Stimulated activated CD4-positive, alpha-beta T cell treated with anti-CD3 and anti-CD28 coated beads, TNF-alpha, amount 100 ng/mL, for 24 hours (primary cell): ENCODE measurements around the gene SRGAP3.
"Not testable (repeated sequence)": the region's sequence is repeated elsewhere in the genome, so short reads cannot be mapped to it uniquely, and the experiment has no call there.

ENCODE experiments used
- DNase-seq, 3 experiments: peaks; one replicate each; pipeline ENCODE4 v3.0.0-alpha.2; 2020; ENCODE audit warnings: low read depth in 3 of 3

Gene SRGAP3

DNA sequence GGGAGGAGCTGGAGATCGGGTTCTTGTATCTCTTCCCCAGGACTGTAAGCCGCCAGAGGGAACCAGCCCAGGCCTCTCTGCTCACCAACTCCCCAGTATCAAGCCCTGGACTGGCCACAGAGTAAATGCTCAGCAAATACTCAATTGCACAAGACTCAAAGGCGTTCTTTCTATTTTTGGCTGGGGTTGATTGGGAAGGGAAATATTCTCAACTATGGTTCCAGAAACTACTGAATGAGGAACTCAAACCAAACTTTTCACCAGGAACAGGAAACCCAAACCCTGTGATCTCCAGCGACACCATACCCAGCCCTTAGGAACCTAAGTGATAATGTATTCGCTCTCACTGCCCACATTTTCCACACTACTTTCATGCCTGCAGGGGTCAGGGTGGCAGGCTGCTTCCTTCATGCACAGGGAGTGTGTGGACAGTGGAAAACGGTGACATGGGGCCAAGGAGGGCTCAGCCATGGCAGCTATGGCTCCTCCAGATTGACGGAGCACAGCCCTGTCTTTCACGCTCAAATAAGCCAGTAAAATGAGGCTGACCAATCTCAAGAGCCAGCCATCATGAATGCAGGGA, 161.5 kb downstream of the SRGAP3 start:
- DNase-seq: no peak

DNA sequence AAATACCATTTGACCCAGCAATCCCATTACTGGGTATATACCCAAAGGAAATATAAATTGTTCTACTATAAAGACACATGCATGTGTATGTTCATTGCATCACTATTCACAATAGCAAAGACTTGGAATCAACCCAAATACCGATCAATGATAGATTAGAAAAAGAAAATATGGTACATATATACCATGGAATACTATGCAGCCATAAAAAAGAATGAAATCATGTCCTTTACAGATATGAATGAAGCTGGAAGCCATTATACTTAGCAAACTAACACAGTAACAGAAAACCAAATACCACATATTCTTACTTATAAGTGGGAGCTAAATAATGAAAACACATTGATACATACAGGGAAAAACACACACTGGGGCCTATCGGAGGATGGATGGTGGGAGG, 164.0 kb downstream of the SRGAP3 start:
- DNase-seq: not testable (repeated sequence)

DNA sequence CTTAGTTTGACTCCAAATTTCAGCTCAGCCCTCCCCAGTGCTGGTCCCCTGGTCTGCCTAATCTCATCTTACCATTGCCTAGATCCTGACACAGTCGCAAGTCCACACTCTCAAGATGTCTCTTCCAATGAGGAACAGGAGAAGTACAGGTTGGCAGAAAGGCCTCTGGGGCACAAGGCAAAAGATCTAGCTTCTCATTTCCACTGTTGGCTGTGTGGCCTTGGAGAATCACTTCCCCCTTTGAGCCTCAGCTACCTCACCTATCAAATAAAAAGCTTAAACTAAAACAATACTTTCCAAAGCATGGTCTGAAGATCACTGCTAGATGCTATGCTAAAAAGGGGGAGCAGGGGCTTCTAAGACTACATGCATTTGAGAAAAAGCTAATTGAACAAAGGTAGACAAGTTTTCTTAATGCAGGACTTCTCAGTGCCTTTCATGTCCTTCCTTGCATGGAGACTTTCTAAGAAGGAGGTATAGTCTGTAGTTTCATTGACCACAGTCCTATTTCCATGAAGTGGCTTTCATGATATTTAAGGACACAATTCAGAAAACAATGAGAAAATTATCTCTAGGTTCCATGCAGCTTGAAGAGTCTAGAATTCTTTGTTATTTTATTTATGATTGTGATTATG, 168.1 kb downstream of the SRGAP3 start:
- DNase-seq: no peak

DNA sequence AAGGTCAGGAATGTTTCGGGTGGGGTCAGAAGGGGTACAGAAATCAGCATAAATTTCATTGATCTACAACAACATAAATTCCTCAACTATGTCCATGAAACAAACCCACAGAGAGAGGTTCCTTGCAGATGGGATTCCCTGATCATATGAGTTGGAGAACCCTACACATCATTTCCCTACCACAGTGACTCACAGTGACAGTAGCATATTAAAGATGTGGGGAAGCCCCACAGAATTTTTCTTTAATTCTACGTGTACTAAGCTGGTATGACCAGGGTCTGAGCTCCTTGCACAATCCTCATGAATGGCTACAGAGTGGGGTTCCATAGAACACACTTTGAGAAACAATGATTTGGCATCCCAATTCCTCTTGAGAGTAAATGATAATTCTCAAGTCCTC, 169.3 kb downstream of the SRGAP3 start:
- DNase-seq: no peak

DNA sequence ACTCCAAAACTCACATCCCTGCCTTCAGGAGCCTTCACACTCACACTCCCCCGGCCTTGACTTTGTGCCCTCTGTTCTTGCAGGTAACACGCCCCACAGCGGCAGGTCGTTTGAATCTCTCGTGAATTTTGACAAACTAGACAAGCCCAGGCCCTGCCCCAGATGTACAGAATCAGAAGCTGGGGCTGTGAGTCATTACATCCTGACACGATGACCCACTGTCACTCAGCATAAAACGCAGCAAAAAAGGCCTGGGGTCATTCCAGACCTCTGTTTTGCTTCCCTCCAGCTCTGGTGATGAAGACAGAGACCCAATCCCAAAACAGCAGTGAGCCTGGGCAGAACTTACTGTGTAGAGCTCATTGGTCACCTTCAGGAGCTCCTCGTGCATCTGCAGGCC, 169.8 kb downstream of the SRGAP3 start:
- DNase-seq: no peak

DNA sequence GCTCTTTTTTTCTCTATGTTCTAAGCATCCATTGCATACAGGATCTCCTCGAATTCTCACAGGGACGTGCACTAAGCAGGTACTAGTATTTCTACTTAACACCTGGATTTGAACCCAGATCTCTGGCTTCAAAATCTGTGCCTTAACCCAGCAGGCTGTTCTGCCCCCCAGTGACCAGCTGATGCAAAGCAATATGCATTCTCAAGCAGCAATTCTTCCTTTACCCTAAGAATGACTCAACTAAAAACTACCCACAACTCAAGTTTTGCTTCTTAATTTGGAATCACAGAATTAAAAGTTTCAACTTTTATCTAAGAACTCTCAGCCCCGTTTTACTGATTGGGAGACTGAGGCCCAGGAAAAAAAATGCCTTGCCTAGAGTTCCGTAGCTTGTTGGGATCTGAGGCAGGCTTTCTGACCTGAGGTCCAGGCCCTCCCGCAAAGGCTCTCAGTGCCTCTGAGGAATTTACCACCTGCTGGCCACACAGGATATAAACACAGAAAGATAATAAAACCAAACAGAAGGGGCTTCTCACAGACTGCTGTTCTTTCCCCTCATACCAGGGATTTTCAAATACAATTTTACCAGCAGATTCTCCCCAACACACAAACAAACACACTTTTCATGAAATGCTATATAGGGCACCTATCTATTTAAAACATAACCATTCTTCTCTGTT, 170.7 kb downstream of the SRGAP3 start:
- no peak for DNase-seq

DNA sequence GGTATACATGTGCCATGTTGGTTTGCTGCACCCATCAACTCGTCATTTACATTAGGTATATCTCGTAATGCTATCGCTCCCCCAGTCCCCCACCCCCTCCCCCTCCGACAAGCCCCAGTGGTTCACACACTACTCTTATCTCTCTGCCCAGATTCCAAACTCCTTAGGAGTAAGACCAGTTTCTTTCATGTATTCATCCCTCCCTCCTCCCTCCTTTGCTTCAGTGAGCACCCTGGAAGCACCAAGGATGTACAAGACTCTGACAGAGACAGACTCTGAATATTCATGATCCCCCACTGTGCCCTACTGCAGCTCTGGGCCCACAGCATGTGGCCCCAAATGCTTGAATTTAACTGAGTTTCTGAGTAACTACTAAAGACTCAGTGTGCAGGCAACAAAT, 172.4 kb downstream of the SRGAP3 start:
- DNase-seq: no peak

DNA sequence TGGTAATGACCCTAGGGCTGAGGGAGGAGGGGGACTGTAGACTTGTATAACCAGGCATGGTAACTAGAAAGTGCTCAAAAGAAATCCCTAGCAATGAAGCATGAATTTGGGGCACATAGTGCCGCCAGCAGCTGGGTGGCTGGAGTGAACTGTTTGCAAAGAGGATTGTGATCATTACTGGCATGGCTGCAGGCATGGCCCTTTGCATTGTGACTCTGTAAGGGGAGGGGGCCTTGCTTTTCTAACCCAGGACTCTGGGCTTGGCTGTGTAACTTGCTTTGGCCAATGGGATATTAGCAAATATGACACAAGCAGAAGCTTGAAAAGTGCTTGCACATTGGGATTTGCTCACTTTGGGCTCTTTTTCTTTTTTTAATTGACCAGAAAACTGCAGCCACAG, 173.7 kb downstream of the SRGAP3 start:
- DNase-seq: no peak

DNA sequence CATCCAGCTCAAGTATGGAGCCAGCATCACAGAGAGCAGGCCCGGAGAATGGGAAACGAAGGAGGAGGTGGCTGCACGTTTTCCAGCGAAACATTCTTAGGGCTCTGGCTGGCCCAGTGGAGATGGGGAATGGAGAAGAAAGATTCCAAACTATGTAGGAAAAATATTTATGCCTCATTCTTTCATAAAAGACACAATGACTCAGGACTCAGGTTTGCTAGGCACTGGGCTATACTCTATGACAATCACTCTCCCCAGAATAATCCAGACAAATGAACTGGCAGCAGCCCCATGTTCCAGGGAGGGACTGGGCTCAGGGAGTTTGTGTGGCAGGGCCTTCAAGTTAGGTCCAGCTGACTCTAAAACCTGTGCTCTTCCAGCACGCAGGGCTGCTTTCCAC, 175.4 kb downstream of the SRGAP3 start:
- no peak for DNase-seq

DNA sequence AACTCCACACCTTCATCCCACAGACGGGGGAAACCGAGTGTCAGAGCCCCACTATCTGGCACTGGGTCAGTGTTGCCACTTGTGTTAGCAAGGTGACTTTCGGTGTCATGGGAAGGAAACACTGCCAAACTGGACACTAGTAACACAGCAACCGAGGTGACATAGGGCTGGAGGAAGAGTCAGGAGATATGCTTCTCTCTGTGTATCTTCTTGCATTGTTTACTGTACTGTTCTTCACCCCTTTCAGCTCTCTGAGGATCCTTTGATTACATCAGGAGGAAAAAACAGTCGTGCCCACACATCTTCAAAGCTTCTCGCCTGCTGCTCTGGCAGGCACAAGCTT, 176.8 kb downstream of the SRGAP3 start:
- no peak for DNase-seq

DNA sequence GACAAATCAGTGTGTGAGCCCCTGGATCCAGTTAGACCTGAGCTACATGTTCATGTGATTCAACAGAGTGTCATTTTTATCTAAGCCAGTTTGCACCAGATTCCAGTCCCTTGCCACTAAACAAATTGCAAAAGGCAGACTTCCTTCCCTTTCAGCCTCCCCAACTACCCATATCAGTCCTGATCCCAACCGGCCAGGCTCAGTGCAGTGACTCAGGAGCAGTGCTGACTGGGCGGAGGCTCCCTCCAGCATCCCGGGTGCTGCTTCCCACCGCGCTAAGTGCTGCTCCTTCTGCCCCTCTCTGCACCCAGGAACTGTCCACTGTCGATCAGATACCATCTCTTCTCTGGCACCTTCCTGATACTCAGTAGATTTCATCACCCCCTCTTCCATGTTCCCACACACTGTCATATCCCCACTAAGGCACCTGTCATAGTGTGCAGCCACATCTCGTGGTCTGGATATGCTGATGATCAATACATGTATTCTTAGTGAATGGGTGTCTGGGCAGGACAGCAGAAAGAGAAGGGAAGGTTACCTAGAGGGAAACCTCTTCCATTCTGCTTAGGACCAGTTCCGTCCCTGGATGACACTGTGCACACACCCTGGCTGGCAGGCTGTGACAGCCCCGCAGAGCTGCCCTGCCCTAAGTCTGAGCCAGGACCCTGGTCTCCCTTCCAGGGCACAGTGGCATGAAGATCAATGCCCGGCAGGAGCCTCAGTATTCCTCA, 177.3 kb downstream of the SRGAP3 start:
- DNase-seq: no peak

DNA sequence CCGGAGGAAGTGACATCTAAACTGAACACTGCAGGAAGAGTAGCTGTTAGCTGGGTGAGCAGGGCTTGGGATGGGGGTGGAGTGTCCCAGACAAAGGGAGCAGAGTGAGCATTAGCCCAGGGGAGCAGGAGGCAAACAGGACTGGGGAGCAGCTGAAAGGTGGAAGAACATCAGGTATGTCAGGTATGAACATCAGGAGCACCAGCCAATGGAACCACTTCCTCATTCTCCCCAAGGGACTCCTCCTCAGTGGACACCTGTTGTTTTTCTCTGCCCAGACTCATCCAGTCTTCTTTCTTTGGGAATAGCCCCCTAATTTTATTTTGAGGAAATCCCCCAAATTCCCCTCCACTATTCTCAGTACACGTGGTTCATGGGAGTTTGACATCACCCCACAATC, 178.5 kb downstream of the SRGAP3 start:
- DNase-seq: no peak

DNA sequence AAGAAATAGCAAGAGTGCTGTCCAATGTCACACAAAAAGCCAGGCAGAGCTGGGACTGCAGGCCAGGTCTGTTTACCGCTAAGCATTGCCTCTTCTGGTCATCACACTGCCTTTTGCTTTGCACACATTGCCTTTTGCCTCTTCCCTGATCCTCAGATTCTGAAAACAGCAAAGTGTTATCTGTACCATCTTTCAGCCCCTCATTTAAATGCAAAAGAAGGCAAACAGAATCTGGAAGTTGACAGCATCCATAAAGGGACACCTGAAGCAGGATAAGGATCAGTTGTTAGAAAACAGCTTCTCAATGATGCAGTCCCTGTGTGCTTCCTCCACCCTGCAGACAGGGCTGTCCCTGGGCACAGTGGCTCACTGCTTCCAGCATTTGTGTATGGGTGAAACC, 179.5 kb downstream of the SRGAP3 start:
- DNase-seq: no peak

DNA sequence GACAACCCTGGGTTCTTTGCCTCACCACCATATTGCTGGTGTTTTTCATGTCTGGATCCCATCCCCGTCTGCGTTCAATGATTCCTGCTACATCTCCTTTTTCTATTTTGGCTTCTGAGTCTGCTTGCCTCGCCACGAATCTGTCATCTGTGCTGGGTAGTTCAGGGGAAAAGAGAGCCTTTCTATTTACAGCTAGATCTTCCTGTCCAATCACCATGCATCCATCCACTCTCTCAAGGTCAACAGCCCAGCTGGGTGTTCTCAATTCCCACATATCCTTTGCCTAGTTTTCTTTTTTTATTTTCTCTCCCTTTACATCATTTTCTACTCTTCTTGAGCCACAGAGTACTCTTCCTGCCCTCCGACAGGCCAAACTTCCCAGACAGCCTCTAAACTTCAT, 181.4 kb downstream of the SRGAP3 start:
- no peak for DNase-seq

DNA sequence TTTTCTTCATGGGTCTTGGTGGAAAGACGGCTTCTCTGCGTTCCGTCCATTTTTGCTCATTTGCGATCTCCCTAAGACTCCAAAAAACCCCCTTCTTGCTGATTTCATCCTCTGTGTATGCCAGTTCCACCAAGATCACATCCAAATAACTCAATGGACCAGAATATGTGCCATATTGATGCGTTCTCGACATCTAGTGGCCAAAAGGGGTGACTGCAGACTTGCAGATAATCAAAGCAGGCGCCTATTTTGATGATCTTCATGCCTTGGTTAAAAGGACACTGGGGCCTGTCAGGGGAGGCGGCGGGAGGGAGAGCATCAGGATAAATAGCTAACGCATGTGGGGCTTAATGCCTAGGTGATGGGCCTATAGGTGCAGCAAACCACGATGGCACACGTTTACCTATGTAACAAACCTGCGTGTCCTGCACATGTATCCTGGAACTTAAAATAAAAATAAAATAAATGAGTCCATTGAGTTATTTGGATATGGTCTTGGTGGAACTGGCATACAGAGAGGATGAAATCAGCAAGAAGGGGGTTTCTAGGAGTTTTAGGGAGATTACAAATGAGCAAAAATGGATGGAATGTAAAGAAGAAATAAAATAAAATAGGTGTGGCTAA, 182.0 kb downstream of the SRGAP3 start:
- peak in 1 of 3 experiments; percentile 8 for DNase-seq

DNA sequence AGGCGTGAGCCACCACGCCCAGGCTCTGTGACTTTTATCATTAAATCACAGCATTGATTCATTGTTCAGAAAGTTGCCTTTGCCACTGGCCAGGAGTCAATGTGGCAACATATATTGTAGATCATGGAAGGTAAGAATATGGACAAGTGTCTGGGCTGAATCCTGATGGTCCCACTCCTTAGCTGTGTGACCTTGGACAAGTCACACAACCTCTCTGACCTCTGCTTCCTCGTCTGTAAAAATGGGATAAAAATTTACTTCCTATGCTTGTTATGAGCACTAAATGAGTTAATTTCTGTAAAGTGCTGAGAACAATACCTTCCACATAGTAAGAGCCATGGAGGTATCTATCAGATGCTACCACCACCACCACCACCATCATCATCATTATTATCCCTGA, 182.7 kb downstream of the SRGAP3 start:
- DNase-seq: no peak

DNA sequence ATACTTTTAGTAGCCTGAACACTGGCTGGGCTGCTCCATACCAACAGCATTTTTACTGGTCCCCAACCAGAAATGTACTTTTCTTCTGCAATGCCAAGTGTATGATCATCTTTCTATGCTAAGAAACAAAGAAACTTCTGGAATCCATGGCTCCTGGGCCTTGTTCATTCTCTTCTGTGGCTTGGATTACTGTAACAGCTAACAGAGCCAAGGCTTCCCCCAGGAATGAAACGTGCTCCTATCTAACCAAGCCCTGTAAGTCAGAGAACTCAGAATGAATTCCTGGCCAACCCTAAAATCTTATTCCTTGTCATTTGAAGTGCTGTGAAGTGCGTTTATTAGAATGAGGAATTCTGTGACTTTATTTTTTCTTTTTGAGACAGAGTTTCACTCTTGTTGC, 183.3 kb downstream of the SRGAP3 start:
- DNase-seq: no peak

DNA sequence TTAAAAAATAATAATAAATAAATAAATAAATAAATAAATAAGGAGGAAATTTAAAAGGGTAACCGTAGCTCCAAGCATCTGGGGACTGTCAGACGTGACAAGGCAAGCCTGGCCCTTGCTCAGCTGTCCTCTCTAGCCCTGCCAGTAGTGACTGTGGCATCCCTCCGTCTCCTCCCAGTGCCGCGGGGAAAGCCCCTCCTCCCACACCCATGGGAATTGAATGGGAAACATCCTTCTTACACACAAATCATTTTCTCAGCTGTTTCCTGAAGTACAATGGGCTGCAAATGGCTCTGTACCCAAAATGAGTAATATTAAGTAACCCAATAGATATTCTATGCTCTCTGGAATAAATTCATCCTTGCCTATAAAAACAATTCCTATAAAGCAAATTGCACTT, 184.6 kb downstream of the SRGAP3 start:
- no peak for DNase-seq

DNA sequence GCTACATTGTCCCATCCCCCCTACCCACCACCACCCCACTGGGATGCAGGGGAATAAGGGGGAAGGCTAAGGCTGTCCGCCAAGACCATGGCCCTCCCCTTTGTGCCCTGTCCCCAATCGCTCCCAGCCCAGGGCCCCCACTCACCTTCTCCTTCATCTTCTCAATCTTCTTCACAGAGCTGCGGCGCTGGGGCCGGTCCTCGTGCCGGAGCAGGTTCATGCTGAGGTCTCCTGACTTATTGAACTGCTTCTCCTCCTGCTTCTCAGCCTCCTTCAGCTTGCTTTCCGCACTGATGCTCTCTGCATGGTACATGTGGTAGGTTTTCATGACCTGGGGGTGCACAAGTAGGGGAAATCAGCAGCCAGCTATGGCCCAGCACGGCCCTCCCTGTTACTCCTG, 185.2 kb downstream of the SRGAP3 start:
- DNase-seq: no peak

DNA sequence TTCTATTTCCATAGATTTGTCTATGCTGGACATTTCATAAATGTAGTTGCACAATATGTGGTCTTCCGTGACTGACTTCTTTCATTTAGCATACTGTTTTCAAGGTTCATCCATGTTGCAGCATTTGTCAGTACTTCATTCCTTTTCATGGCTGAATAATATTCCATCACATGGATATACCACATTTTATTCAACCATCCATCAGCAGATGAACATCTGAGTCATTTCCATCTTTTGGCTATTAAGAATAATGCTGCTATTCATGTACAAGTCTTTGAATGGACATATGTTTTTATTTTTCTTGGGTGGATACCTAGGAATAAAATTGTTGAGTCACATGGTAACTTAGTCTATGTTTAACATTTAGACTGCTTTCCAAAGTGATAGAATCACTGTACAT, 186.9 kb downstream of the SRGAP3 start:
- DNase-seq: no peak

DNA sequence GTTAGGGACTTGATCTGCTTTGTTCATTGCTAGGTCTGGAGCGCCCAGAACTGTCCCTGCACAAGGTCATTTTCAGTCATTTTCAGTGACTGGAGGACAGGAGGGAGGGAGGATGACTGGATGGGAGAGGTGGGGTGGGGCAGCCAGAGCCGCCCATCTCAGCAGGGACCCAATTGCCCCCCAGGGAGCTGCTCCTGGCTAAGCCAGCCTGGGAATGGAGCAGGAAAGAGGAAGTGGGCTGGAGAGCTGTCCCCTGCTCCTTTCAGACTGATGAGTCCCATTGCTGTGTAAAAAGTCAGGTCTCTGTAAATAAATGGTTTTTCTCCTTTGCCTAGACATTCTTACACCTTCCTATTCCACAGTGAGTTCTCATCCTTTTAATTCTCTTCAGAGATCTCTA, 187.8 kb downstream of the SRGAP3 start:
- DNase-seq: no peak
